ENCODE data around the gene SENP6.
A peak's percentile ranks its signal among the peaks of the same experiment; 100 is the strongest.

The SENP6 gene

GRCh38 chr6:75748743-75749538 lies 147.3 kb downstream of the SENP6 start, which contains the start of gene MYO6:
Gene MYO6, plus strand, starts transcription at chr6:75749239. Its CDS starts 68,309 bp downstream, at chr6:75817548.
- Histone ChIP-seq H3K27ac (no peak within 1 kb of the TSS), H3K4me1 (ENCODE audit: control insufficient read depth in 1 of 2, insufficient read depth in 1 of 2, low read depth in 1 of 2, low read length in 1 of 2) (peaks cover 10 to 14% of the 10 kb centered on the region in 2 experiments), H3K9me3 (no peaks in the 10 kb centered on the region), H3K36me3 (no peaks in the 10 kb centered on the region), H3K4me3 (ENCODE audit: low read depth in 1 of 2, low read length in 1 of 2) (peak within 1 kb of the TSS; percentile 57 to 67), H3K27me3 (peaks cover 100% of the 10 kb centered on the region)
- no peak for TF ChIP-seq CTCF (IDR thresholded peaks at IDR 0.05)

- no peaks in the 10 kb centered on the region for H3K36me3 ChIP-seq
- peaks cover 95% of the 10 kb centered on the region for H3K27me3 ChIP-seq
- no peak overlapping the region for H3K27ac ChIP-seq
- no peak overlapping the region for H3K4me3 ChIP-seq (ENCODE audit: low read depth in 1 of 2, low read length in 1 of 2)
- H3K9me3 ChIP-seq = no peaks in the 10 kb centered on the region
- TF ChIP-seq CTCF (IDR thresholded peaks at IDR 0.05) = no peak
- peaks cover 10 to 14% of the 10 kb centered on the region in 2 experiments for H3K4me1 ChIP-seq (ENCODE audit: control insufficient read depth in 1 of 2, insufficient read depth in 1 of 2, low read depth in 1 of 2, low read length in 1 of 2)
Measured at GRCh38 chr6:75751443-75751842, 149.8 kb downstream of the SENP6 start.

DNA sequence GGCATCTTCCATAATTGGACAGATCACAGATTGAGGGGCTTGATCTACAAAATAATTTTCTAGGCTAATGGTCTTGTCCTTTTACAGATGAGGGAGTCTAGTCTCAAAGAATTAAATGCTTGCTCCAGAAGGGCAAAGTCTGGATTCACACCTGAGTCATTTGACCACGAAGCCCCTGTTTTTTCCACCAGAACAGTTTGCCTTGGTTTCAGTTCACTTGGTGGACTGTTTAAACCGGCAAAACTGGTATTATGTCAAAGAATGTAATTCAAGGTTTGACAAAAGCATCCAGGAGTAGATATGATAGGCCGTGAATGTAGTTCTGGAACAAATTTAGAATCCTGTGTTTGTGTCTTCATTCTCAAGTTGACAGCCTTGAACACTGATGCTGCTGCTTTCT lies 150.7 kb downstream of the SENP6 start:
- Histone ChIP-seq H3K9me3 (no peaks in the 10 kb centered on the region), H3K4me3 (ENCODE audit: low read depth in 1 of 2, low read length in 1 of 2) (no peak overlapping the region), H3K4me1 (ENCODE audit: control insufficient read depth in 1 of 2, insufficient read depth in 1 of 2, low read depth in 1 of 2, low read length in 1 of 2) (peaks cover 10 to 14% of the 10 kb centered on the region in 2 experiments), H3K27ac (no peak overlapping the region), H3K27me3 (peaks cover 90% of the 10 kb centered on the region), H3K36me3 (no peaks in the 10 kb centered on the region)
- no peak for TF ChIP-seq CTCF (IDR thresholded peaks at IDR 0.05)

DNA sequence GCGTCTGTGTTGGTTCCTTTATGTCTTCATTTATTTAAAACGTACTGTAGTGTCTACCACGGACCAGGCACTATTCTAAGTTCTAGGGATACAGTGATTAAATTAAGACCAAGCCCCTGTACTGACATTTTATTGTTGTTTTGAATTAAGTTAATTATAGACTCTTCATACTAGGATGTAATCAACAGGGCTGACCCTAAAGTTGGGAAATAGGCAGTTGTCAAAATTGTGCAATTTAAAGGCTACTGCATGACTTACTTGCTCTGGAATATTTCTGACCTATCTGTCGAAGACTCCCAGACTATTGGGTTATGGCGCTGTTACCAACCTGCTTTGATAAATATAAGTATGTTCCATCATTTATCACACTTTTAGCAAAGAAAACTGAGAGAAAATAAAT lies 154.0 kb downstream of the SENP6 start:
- no peaks in the 10 kb centered on the region for H3K4me1 ChIP-seq (ENCODE audit: control insufficient read depth in 1 of 2, insufficient read depth in 1 of 2, low read depth in 1 of 2, low read length in 1 of 2)
- H3K27me3 ChIP-seq = peaks cover 90% of the 10 kb centered on the region
- no peaks in the 10 kb centered on the region for H3K36me3 ChIP-seq
- no peak overlapping the region for H3K27ac ChIP-seq
- no peaks in the 10 kb centered on the region for H3K9me3 ChIP-seq
- no peak overlapping the region for H3K4me3 ChIP-seq (ENCODE audit: low read depth in 1 of 2, low read length in 1 of 2)
- TF ChIP-seq CTCF (IDR thresholded peaks at IDR 0.05) = no peak

GRCh38 chr6:75757295-75757694 lies 155.6 kb downstream of the SENP6 start:
- Histone ChIP-seq H3K27me3 (peaks cover 88% of the 10 kb centered on the region), H3K9me3 (no peaks in the 10 kb centered on the region), H3K4me3 (ENCODE audit: low read depth in 1 of 2, low read length in 1 of 2) (no peak overlapping the region), H3K4me1 (ENCODE audit: control insufficient read depth in 1 of 2, insufficient read depth in 1 of 2, low read depth in 1 of 2, low read length in 1 of 2) (no peaks in the 10 kb centered on the region), H3K27ac (no peak overlapping the region), H3K36me3 (no peaks in the 10 kb centered on the region)
- no peak for TF ChIP-seq CTCF (IDR thresholded peaks at IDR 0.05)

Data from neutrophil (primary cell).